A204.1 (cell line): Measurements from ENCODE around the gene PTPRT.

Experiments used
- FAIRE-seq: peaks from 2 replicates; lab custom pipeline; 2012; peaks lifted over from hg19 to GRCh38; lab: Jason Lieb, UNC

Gene PTPRT

DNA sequence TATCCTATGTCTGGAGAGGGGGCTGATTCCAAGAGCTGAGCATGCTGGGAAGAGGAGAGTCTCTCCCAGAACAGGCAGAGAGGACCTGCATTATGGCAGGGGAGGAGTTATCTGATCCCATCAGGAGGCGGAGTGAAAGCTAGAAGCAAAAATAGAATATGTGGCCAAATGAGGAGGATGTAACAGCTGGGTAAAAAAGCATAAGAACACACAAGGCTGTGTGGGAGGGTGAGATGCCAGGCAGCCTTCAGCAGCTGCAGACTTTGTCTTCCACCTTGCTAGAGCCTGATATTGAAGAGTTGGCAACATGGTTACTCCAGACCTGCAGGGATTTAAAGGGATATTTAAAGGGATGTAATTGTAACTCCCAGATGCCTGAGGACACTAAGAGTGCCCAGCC, 167.1 kb downstream of the PTPRT start:
- no peak for FAIRE-seq

DNA sequence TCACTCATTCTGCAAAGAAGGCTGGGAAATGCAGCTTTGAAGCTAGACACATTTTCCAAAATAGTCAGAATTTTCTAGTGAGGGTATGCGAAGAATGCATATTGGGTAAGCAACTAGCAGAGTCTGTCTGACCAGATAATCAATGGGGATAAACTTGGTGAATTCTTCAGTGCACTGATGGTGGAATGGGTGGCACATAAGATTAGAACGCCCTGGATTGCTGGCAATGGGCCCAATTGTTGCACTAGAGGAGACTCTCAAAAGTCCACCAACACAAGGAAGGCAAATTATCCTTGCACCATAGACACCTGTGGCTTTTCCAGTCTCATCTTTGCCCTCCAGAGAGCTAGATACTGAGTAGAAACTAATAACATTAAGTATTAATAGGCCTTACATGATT, 167.6 kb downstream of the PTPRT start:
- no peak for FAIRE-seq

DNA sequence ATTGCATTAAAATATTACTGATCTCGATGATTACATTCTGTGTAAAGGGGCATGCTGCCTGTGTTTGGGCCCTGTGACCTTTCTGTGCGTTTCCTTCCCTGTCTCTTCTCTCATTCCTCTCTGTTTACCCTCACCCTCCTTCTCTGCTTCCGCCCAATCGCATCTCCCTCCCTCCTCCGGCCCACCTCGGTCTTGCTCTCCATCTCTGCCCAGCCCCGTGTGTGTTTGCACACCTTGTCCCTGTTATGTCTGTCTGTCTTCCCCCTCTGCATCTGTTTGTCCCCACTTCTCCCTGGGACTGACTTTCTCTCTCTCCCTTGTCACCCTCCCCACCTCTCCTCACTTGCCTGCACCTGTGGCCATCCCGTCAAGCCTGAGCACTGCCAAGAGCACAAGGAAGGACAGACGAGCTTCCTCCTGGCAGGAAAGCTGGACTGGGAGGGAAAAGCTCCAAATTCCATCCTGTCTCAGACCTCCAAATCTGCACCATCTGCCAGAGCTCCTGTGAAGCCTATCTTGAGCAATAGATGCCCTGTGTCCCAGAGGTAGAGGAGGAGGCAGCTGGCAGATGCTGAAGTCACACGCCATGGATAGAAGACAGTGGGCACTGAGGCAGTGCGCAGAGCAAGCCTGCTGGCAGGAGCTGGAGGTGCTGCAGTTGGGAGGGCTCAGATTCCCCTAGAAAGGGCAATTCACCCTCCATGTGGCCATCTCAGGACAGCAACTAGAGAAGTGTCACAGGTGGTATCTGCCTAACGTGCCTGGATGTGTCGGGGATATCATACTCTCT, 172.3 kb downstream of the PTPRT start:
- FAIRE-seq: no peak

DNA sequence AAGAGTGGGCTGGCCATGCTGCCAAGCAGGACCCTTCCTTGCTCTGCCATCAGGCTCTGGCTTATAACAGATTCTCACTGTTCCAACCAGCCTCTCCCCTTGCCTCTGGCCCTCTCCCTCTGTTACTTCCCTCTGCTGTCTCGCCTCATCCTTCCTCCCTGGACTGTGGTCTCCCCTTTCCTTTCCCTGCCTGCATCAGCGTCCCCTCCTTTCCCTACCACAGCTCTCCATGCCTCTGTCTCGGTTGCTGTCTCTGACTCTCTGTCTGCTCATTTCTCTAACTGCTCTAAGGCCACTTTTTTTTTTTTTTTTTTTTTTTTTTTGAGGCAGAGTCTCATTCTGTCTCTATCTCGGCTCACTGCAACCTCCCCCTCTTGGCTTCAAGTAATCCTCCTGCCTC, 173.4 kb downstream of the PTPRT start:
- no peak for FAIRE-seq

DNA sequence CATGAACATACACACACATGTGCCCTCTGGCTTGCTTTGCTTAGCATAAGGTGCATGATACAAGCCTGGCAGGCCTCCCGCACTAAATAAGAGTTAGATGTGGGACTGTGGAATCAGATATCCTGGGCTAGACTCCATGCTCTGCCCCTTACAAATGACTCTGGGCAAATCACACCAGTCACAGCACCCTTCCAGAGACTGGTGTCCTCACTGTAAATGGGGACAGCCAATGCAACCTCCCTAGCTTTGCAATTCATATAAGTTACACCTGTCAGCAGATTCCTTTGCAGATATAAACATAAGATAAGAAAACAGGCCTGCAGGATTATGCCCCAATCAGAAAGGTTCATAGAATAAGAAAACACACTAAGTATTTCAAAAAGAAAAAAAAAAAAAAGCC, 174.1 kb downstream of the PTPRT start:
- FAIRE-seq: no peak

DNA sequence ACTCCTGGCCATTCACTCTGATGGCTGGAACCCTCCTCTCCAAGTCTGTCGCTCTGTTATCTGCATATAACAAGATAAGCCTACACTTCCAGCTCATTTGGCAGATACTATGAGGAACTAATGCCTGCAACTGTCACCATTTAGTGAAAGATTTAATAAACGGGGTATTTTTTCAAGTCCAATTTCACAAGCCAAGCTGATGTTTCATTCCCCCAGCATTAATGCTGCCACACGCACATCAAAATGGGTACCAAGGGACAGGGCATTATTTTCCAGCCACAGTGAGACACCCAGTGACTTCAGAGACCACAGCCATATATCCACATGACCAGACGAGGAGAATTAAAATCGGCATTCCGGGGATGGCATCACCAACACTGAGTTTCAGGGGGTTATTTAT, 175.5 kb downstream of the PTPRT start:
- FAIRE-seq: no peak

DNA sequence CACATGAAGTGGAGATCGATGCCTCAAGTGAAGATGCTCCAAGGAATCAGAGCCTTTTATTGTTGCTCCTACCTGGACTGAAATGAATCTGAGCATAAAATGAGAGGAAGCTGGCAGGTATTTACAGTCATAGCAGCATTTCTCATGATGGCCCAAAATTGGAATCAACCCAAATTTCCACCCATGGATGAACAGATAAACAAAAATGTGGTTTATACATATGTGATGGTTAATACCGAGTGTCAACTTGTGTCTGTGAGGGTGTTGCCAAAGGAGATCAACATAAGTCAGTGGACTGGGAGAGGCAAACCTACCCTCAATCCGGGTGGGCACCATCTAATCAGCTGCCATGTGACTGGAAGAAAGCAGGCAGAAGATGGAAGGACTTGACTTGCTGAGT, 178.2 kb downstream of the PTPRT start:
- no peak for FAIRE-seq

DNA sequence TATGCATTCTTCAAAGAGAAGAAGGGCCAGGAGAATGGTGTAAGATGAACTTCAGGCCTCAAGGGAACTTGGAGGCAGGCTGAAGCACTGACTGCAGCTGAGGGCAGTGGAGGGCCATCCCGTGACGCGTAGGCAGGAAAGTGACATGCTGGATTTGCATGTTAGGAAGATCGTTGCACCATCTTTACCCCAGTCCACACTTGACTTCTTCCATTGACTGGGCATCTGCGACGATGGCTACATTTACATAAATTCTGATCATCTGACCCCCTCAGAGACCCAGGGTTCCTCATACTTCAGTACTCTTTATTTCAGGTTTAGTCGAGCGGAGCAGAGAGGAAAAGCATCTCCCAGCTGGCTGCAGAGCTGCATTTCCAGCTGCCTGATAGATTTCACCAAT, 180.2 kb downstream of the PTPRT start:
- FAIRE-seq: no peak

DNA sequence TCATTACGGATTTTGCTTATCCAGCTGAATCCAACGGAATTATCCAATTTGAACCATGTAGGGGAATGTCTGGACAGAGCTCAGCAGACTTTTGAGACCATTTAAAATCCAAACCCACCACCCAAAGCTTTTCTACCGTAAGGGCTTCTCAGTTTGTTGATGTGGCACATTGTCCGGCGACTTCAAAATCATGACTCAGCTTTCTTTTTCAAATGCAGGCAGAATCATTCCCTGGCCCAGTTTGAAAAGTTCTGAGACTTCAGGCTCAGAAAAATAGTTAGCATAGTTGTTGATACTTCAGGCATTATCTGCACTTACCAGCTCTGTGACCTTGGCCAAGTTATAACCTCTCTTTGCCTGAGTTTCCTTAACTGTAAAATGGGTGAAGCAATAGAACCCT, 182.2 kb downstream of the PTPRT start:
- FAIRE-seq: no peak

DNA sequence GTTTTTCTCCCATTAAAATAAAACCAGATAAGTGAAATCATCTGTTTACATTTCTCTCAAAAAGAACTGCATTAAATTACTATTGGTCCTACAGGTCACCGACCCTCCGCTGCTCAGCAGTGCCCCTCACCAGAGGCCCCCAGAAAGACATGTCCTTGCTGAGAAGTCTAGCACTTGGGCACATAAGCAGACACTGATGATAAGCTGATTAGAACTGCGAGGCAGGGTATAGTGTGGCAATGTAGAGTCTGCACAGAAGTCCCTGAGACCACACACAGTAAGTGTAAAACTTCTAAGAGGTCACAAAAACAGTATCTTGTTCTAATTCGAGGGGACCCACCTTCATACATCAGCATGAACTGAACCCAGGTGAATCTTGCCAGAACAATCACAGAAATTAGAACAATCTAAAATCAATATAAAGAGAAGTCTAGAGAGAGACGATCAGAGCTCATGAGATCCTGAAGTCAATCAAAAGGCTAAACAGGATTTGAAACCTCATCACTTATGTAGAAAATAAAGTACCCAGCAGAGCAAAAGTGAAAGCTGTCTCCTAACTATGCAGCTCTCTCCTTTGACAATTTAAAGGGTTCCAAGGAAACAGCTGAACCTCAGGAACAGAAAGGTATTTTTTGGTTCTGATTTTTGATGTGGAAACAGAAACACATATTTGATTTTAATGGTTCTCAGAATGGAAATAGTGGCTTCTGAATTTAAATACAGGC, 182.9 kb downstream of the PTPRT start:
- FAIRE-seq: no peak

DNA sequence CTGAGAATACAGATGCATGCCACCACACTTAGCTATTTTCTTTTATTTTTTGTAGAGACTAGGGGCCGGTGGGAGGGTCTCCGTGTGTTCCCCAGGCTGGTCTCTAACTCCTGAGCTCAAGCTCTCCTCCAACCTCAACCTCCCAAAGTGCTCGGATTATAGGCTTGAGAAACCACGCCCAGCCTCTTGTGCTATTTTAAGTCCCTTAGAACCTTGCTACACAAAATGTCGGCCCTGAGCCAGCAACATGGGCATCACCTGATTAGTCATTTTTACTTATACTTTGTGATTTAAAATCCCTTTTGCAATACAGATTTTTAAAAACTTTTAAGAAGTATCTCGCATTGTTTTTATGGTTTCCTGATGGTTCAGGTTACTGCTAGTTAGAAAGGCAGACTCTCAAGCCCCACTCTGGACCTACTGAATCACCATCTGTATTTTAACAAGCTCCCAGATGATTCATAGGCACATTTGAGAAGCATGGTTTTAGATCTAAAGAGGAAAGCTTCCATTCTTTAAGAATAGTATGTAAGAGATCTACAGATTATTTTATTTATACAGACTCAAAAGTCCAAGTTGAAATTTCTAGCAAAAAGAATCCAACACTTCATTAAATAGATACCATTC, 186.3 kb downstream of the PTPRT start:
- no peak for FAIRE-seq

DNA sequence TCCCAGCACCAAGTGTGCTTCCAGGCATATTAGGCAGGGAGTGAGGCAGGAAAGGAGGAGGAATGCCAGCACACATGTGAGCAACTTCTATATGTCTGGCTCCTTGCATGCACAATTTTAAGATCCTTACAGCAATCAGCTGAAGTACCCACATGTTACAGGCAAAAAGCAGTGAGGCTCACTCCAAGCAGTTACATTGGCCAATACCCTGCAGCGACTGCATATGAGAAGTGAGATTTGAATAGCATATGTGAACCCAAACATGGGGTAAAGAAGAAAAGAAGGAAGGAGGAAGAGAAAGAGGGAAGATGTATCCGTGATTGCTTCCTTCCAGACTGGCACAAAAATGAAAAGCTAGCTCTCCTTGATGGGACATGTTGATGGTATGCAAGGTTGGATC, 193.6 kb downstream of the PTPRT start:
- no peak for FAIRE-seq

DNA sequence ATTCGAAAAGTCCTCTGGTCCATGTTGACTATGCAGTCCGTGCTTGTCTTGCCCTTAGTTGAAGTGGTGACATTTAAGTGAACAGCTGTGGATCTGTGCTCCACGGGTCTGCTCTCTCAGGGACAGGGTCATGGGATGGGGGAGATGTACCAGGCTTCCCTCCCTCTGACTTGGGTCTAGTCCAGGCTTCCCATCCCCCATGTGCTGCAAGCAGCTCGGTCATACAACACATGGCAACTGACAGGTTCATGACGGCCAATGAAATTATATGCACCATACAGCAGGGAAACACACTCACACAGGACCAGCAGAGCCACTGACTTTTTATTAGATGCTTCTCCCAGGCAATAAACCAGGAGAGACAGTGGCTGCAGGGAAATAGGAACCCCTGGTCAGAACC, 201.4 kb downstream of the PTPRT start:
- no peak for FAIRE-seq

DNA sequence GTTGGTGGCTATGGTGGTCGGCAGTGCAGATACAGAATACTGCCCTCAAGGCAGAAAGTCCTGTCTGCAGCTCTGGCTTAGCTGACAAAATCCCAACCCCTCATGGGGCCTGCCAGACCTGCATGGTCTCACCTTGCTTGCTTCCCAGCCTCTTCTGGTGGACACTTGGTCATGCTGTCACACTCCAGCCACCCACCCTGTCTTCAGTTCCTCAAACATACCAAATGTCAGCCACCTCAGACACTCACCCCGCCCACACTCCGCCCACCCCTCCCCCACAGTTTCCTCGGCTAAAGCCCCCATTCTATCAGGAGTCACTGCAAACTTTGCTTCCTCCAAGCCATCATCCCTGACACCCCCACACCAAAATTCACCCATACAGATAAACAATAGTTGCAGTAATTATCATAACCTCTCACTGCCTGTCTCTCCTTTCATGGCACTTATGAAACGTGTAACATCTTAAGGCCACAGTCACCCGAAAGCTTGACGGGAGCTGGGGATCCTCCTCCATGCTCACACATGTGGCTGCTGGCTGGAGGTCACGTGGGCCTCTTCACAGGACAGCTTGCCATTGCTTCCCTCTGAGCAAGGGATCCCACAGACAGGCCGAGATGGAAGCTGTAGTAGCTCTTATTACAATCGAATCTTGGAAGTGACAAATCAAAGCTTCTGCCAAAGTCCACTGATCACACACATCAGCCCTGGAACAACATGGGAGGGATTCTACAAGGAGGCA, 202.2 kb downstream of the PTPRT start:
- FAIRE-seq: no peak

DNA sequence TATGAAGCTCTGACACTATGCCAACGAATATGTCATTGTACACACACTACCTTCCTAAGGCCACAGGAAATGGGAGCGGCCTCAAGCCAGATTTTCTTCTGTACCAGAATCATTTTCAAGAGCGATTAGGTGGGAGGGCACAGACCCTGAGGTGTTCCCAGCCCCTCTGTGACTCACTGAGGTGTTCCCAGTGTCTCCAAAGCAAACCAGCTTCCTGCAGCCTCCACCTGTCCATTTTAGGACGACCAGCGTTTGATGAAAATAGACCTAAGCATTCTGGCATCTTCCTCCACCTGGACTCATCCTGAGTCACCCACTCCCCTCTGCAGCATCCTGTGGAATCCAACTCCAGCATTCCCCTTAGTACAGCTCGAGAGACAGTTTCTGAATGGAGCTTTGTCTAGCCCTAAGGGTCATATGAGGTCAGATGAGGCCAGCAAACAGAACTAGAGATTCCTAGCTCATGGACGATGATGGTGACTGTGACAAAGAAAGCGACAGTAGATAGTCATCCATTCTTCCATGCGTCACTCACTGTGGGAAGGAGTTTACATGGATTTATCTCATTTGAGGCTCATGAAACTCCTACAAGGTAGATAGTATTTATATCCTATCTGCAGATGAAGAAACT, 203.4 kb downstream of the PTPRT start:
- no peak for FAIRE-seq

DNA sequence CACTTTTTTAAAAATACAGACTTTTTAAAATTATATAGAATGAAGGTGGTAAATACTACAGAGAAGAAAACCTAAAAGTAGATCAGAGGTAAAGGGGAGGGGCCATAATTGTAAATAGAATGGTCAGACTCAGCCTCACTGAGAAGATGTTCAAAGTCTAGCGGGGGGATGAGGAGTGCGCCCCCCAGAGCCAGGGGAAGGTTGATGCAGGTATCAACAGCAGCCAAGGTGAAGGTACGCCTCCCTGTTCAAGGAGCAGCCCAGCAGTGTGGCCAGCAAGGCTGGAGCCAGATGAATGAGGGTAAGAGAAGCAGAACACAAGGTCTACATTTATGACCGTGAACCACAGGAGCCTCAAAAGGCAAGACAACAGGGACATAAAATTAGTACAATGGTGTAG, 204.1 kb downstream of the PTPRT start:
- no peak for FAIRE-seq

DNA sequence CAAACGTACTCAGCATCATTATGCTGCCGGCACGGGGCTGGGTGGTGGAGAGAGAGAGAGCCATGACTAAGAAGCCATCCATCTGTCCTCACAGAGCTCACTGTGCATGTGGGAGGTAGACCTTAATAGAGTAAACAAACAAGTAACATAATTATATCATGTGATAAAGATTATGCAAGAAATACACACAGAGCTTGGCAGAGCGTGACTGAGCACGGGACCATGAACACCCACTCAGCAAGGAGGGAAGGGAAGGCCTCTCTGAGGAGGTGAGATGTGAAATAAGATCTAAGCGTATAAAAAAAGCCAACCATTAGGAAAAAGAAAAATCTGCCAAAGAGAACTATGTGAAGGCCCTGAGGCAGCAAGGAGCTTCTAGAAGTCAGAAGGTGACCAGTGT, 207.5 kb downstream of the PTPRT start:
- no peak for FAIRE-seq

DNA sequence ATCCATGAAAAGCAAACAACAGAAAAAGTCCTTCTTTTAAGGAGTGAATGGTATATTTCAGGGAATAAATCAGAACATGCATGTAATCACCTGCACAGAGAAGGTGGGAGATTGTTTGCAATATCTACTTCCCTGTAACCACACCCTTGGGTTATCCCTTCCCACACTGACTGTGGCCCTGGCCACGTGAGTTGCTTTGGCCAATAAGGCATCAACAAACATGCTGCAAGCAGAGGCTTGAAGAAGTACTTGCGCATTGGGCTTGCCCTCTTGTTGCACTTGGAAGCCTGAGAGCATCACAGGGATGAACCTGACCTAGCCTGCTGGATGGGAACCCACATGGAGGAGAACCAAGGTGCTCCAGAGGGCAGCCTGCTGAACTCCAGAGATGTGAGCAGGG, 208.5 kb downstream of the PTPRT start:
- FAIRE-seq: no peak

DNA sequence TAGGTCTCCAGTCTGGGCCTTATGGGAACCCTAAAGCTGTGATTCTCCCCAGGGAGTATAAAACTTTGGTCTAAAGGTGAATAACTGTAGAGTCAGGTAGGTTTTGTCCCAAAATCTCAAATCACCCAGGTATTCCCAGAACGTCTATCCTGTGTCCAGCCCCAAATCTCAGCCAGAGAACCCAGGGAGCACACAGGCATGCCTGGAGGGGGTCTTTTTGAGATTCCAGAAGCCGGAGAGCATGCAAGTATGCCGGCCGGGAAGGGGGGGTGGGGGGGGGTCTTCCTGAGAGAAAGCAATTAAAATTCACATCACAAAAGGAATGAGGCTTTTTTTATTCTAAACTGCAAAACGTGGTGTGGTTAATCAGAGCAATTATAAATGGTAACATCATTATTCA, 210.0 kb downstream of the PTPRT start:
- FAIRE-seq: no peak

DNA sequence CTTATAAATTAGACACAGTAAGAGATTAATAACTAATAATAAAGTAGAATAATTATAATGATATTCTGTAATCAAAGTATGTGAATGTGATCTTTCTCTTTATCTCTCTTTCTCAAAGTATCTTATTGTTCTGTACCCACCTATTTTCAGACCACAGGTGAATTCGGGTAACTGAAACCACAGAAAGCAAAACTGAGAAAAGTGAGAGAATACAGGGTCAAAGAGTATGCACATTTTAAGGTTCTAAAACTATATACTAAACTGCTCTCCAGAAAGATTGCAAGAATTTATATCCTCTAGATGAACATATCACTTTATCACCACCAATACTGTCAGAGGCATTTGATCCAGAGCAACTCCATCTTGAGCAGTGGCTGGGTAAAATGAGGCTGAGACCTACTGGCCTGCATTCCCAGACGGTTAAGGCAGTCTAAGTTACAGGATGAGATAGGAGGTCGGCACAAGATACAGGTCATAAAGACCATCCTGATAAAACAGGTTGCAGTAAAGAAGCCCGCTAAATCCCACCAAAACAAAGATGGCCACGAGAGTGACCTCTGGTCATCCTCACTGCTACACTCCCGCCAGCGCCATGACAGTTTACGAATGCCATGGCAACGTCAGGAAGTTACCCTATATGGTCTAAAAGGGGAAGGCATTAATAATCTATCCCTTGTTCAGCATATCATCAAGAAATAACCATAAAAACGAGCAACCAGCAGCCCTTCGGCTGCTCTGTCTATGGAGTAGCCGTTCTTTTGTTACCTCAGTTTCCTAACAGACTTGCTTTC, 211.3 kb downstream of the PTPRT start:
- no peak for FAIRE-seq

DNA sequence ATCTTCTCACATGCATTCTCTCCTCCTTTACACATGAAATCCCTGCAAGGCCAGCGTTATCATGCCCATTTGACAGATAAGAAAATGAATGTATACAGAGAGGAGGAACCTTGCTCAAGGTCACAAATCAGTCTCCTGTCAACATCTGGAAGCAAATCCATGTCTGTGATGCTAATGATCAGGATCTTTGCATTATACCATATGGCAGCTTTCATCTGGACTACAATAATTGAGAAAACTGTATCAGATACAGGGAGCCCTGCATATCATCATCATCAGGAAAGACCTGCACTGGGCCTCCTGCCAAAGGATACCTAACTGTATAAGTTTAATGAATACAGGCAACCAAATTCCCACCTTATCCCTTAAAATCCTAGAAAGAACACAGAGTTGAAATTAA, 213.7 kb downstream of the PTPRT start:
- no peak for FAIRE-seq

DNA sequence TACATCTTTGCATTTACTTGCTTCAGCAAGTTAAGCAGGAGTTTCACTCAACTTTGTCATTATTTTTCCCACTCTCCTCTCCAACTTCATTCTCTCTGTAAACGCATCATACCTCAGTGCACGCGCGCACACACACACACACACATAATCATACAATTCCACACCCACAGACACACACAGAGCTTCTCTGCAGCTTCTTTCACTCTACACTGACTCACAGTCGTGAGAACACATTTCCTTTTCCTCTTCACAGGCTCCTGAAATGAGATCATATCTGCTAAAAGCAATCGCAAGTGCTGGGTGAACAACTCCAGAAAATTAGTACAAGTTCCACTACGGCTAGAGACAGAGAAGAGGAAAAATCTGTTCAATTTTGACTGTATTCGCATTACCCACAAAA, 215.4 kb downstream of the PTPRT start:
- no peak for FAIRE-seq
